ENCODE data around the gene VWA1. TPM values are rescaled to one million over a fixed set of nuclear protein-coding genes. Genes with fewer than 3 reads are reported as not detected.

Gene VWA1
- total RNA-seq, 1 experiment from 2014 or later = 858 TPM

DNA sequence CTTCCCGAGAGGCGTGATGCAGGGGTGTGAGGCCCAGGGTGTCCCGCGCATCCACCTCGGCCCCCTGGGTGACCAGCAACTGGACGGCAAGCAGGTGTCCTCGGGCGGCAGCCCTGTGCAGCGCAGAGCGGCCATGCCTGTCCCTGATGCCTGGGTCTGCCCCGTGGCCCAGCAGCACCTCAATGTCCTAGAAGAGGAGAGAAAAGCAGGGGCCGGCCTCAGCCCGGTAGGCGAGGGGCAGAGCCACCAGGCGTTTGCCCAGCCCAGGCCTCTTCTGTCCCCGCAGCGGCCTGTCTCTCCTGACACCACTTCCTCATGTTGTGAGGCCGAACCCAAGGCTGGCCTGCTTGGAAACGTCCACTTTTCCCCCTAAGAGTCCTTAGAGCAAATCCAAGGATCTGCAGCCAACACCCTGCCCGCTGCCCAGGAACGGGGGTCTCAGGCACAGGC is 16.1 kb upstream of the VWA1 start:
- ChIA-PET POLR2A (interaction anchor here (0.7 kb wide), 1 partner anchor 51 kb away, joined by 7 read pairs; no protein-coding TSS in a partner anchor), CTCF (no interaction called here)
- Histone ChIP-seq H3K36me3 (ENCODE audit: control insufficient read depth, insufficient read depth, low read length) (no peaks in the 10 kb centered on the region), H3K4me3 (ENCODE audit: low read depth in 2 of 2, low read length in 2 of 2) (no peak overlapping the region), H3K4me1 (ENCODE audit: control insufficient read depth, insufficient read depth, low read length) (peaks cover 22% of the 10 kb centered on the region), H3K27ac (ENCODE audit: low read length) (no peak overlapping the region), H3K27me3 (ENCODE audit: control insufficient read depth, insufficient read depth, low read length) (no peaks in the 10 kb centered on the region), H3K9me3 (ENCODE audit: control insufficient read depth, insufficient read depth, low read depth, low read length) (no peaks in the 10 kb centered on the region)
- BruUV-seq (replicated peaks) = no TSS peak
- in situ Hi-C loops (cut with HindIII; ENCODE audit: low pct_unique_long_range_greater_than_20kb, low sequenced_read_pairs) = no loop called here
- intact Hi-C loops (cut with micrococcal nuclease; ENCODE audit: unreplicated experiment) = no loop called here
- TF ChIP-seq, protein P1, sequence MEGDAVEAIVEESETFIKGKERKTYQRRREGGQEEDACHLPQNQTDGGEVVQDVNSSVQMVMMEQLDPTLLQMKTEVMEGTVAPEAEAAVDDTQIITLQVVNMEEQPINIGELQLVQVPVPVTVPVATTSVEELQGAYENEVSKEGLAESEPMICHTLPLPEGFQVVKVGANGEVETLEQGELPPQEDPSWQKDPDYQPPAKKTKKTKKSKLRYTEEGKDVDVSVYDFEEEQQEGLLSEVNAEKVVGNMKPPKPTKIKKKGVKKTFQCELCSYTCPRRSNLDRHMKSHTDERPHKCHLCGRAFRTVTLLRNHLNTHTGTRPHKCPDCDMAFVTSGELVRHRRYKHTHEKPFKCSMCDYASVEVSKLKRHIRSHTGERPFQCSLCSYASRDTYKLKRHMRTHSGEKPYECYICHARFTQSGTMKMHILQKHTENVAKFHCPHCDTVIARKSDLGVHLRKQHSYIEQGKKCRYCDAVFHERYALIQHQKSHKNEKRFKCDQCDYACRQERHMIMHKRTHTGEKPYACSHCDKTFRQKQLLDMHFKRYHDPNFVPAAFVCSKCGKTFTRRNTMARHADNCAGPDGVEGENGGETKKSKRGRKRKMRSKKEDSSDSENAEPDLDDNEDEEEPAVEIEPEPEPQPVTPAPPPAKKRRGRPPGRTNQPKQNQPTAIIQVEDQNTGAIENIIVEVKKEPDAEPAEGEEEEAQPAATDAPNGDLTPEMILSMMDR (IDR thresholded peaks at IDR 0.05) = no peak
- TF ChIP-seq TCF7L2 (IDR thresholded peaks at IDR 0.05; ENCODE audit: low read depth, low read length) (no peak), POLR2AphosphoS5 (IDR thresholded peaks at IDR 0.05; ENCODE audit: low read depth, low read length) (no peak), SIN3A (IDR thresholded peaks at IDR 0.05; ENCODE audit: borderline replicate concordance, insufficient read depth, low read depth, low read length) (no peak)
- TF ChIP-seq, protein P2, sequence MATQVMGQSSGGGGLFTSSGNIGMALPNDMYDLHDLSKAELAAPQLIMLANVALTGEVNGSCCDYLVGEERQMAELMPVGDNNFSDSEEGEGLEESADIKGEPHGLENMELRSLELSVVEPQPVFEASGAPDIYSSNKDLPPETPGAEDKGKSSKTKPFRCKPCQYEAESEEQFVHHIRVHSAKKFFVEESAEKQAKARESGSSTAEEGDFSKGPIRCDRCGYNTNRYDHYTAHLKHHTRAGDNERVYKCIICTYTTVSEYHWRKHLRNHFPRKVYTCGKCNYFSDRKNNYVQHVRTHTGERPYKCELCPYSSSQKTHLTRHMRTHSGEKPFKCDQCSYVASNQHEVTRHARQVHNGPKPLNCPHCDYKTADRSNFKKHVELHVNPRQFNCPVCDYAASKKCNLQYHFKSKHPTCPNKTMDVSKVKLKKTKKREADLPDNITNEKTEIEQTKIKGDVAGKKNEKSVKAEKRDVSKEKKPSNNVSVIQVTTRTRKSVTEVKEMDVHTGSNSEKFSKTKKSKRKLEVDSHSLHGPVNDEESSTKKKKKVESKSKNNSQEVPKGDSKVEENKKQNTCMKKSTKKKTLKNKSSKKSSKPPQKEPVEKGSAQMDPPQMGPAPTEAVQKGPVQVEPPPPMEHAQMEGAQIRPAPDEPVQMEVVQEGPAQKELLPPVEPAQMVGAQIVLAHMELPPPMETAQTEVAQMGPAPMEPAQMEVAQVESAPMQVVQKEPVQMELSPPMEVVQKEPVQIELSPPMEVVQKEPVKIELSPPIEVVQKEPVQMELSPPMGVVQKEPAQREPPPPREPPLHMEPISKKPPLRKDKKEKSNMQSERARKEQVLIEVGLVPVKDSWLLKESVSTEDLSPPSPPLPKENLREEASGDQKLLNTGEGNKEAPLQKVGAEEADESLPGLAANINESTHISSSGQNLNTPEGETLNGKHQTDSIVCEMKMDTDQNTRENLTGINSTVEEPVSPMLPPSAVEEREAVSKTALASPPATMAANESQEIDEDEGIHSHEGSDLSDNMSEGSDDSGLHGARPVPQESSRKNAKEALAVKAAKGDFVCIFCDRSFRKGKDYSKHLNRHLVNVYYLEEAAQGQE (IDR thresholded peaks at IDR 0.05; ENCODE audit: insufficient read depth in 1 of 2, low read depth in 2 of 2, low read length in 1 of 2) = no peak
- peak; percentile 12; the same call in 1 of the 2 replicates for ATAC-seq
- no peak for DNase-seq (ENCODE audit: low read depth, low spot score)

DNA sequence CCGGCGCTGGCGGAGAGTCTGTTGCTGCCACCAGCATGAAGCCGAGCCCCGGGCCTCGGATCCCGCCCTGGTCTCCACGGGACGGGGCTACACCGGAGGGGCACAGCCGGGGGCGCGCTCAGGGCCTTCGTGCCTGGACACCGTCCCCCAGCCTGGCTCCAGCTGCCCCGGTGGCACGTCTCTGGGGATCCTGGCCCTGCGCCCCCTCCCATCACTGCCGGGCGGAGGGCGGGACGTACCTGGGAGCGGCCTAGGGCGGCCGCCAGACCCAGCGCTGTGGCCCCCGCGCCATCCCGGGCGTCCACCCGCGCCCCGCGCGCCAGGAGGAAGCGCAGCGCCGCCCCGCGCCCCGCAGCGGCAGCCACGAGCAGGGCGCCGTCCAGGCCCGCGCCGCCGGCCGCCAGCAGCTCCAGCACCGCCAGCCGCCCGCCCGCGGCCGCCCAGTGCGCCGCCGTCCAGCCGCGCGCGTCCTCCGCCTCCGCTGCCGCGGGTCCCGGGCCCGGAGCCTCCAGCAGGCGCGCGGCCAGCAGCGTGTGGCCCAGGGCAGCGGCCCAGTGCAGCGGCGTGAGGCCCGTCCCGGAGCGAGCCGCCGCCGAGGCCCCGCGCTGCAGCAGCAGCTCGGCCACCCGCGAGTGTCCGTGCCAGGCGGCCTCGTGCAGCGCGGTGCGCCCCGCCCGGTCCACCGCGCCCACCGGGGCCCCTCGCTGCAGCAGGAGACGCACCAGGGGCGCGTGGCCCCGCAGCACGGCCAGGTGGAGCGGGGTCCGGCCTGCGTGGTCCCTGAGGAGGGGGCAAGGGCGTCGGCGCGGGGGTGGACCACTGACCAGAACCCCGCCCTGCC is 15.5 kb upstream of the VWA1 start:
- no peaks in the 10 kb centered on the region for H3K27me3 ChIP-seq (ENCODE audit: control insufficient read depth, insufficient read depth, low read length)
- no peaks in the 10 kb centered on the region for H3K9me3 ChIP-seq (ENCODE audit: control insufficient read depth, insufficient read depth, low read depth, low read length)
- peak; percentile 62 for ATAC-seq
- intact Hi-C loops (cut with micrococcal nuclease; ENCODE audit: unreplicated experiment) (no loop called here), in situ Hi-C loops (cut with HindIII; ENCODE audit: low pct_unique_long_range_greater_than_20kb, low sequenced_read_pairs) (no loop called here)
- H3K4me1 ChIP-seq (ENCODE audit: control insufficient read depth, insufficient read depth, low read length) = peaks cover 22% of the 10 kb centered on the region
- ChIA-PET POLR2A (interaction anchor here (0.7 to 1.5 kb wide), 2 partner anchors 11 to 50 kb away, joined by 7 read pairs; no protein-coding TSS in a partner anchor), CTCF (interaction anchor here (0.6 kb wide), 1 partner anchor 84 kb away, joined by 5 read pairs; no protein-coding TSS in a partner anchor)
- TF ChIP-seq, protein P1 (IDR thresholded peaks at IDR 0.05) = no peak; the same call in 1 of the 2 replicates
- TF ChIP-seq TCF7L2 (IDR thresholded peaks at IDR 0.05; ENCODE audit: low read depth, low read length) = no peak
- TF ChIP-seq SIN3A (IDR thresholded peaks at IDR 0.05; ENCODE audit: borderline replicate concordance, insufficient read depth, low read depth, low read length) = no peak
- no peak for TF ChIP-seq POLR2AphosphoS5 (IDR thresholded peaks at IDR 0.05; ENCODE audit: low read depth, low read length)
- TF ChIP-seq, protein P2 (IDR thresholded peaks at IDR 0.05; ENCODE audit: insufficient read depth in 1 of 2, low read depth in 2 of 2, low read length in 1 of 2) = no peak
- H3K4me3 ChIP-seq (ENCODE audit: low read depth in 2 of 2, low read length in 2 of 2) = no peak overlapping the region
- no peaks in the 10 kb centered on the region for H3K36me3 ChIP-seq (ENCODE audit: control insufficient read depth, insufficient read depth, low read length)
- no peak overlapping the region for H3K27ac ChIP-seq (ENCODE audit: low read length)
- no TSS peak for BruUV-seq (replicated peaks)
- DNase-seq (ENCODE audit: low read depth, low spot score) = no peak
